Esophagus (tissue), 2 donors: ENCODE data around the gene APOM. TPM values are rescaled to one million over a fixed set of nuclear protein-coding genes. Genes with fewer than 3 reads are reported as not detected.
A peak's percentile ranks its signal among the peaks of the same experiment; 100 is the strongest.

ENCODE experiments used
- H3K27ac ChIP-seq, 2 donors: one replicate each; pipeline ENCODE4 v1.5.1; 2013; ENCODE audit warnings: low read depth in 2 of 2, mild to moderate bottlenecking in 2 of 2, inconsistent platforms in 1 of 2, low read length in 1 of 2, moderate library complexity in 1 of 2
- H3K27me3 ChIP-seq, 2 donors: one replicate each; pipeline ENCODE4 v1.6.1; 2013; ENCODE audit warnings: low read length in 2 of 2, control low read depth in 1 of 2, mild to moderate bottlenecking in 1 of 2; ENCODE audit not compliant: insufficient read depth in 2 of 2, control insufficient read depth in 1 of 2
- H3K36me3 ChIP-seq, 2 donors: one replicate each; pipeline ENCODE4 v1.6.1; 2013; ENCODE audit warnings: low read length in 1 of 2; ENCODE audit not compliant: control insufficient read depth in 2 of 2, insufficient read depth in 2 of 2
- H3K4me1 ChIP-seq, 2 donors: one replicate each; pipeline ENCODE4 v1.6.1; 2013; ENCODE audit warnings: low read length in 1 of 2; ENCODE audit not compliant: control insufficient read depth in 2 of 2, insufficient read depth in 2 of 2
- H3K4me3 ChIP-seq, 2 donors: one replicate each; pipeline ENCODE4 v1.5.1; 2013; ENCODE audit warnings: low read length in 2 of 2, mild to moderate bottlenecking in 2 of 2, low read depth in 1 of 2, moderate library complexity in 1 of 2
- H3K9me3 ChIP-seq, 2 donors: one replicate each; pipeline ENCODE4 v1.6.1; 2013; ENCODE audit warnings: mild to moderate bottlenecking in 2 of 2, low read depth in 1 of 2, low read length in 1 of 2, moderate library complexity in 1 of 2; ENCODE audit not compliant: control insufficient read depth in 2 of 2, insufficient read depth in 1 of 2
- WGBS, 2 donors: extraction: QIAGEN DNeasy Blood & Tissue Kit; methylation state at CpG; one replicate each; pipeline ENCODE4 v1.1.7; 2013; 5-methylcytosine and 5-hydroxymethylcytosine counted together
- polyA plus RNA-seq, 2 donors: library from polyadenylated mRNA; stranded (reverse); fragments of 200-250 nt; gene quantifications; one replicate each; pipeline ENCODE4 v1.2.3, GENCODE V29; 2013
- donor health status: healthy with polysubstance abuse.
- donor health status: Bipolar disorder and iron deficiency.

Gene APOM
- polyA plus RNA-seq, 2 donors = 4.3 to 6.0 TPM

- H3K4me1 ChIP-seq = peaks cover 15 to 24% of the 10 kb centered on the region in 2 donors
- no peak overlapping the region for H3K4me3 ChIP-seq
- WGBS, 2 donors = 85 to 90% methylated on average over 12 of the region's 12 CpGs
- no peaks in the 10 kb centered on the region for H3K9me3 ChIP-seq
- peaks cover 0 to 12% of the 10 kb centered on the region in 2 donors for H3K36me3 ChIP-seq
- peak overlapping the region in 1 of 2 donors; percentile 29 for H3K27ac ChIP-seq
- H3K27me3 ChIP-seq = no peaks in the 10 kb centered on the region
Observed at GRCh38 chr6:31662124-31662723, 6.5 kb downstream of the APOM start.

- H3K27ac ChIP-seq = peak overlapping the region; percentile 99 to 100
- peaks cover 4 to 16% of the 10 kb centered on the region in 2 donors for H3K36me3 ChIP-seq
- H3K9me3 ChIP-seq = no peaks in the 10 kb centered on the region
- H3K4me3 ChIP-seq = peak overlapping the region in 1 of 2 donors; percentile 98
- WGBS, 2 donors = 48 to 51% methylated on average over 9 of the region's 9 CpGs
- H3K27me3 ChIP-seq = no peaks in the 10 kb centered on the region
- peaks cover 13 to 25% of the 10 kb centered on the region in 2 donors for H3K4me1 ChIP-seq
Observed at GRCh38 chr6:31663126-31663960, 7.6 kb downstream of the APOM start.

GRCh38 chr6:31663961-31664789 is 8.5 kb downstream of the APOM start:
- H3K36me3 ChIP-seq = peaks cover 11 to 22% of the 10 kb centered on the region in 2 donors

GRCh38 chr6:31664790-31665500 is 9.3 kb downstream of the APOM start, which contains the start of gene GPANK1:
TSS of gene GPANK1 (minus strand) at chr6:31664997. CDS start at chr6:31664478, 519 bp downstream.
- Histone ChIP-seq H3K36me3 (peaks cover 19 to 28% of the 10 kb centered on the region in 2 donors), H3K27me3 (no peaks in the 10 kb centered on the region), H3K27ac (peak within 1 kb of the TSS; percentile 99 to 100), H3K4me3 (peak within 1 kb of the TSS; percentile 95 to 98), H3K4me1 (peaks cover 5 to 15% of the 10 kb centered on the region in 2 donors), H3K9me3 (no peaks in the 10 kb centered on the region)
- 0% methylated on average over 39 of the region's 39 CpGs for WGBS, 2 donors

More at GRCh38 chr6:31663961-31664789, 8.5 kb downstream of the APOM start:
- Histone ChIP-seq H3K4me3 (peak overlapping the region; percentile 95 to 98), H3K27me3 (no peaks in the 10 kb centered on the region), H3K9me3 (no peaks in the 10 kb centered on the region), H3K4me1 (peaks cover 10 to 21% of the 10 kb centered on the region in 2 donors), H3K27ac (peak overlapping the region; percentile 99 to 100)
- 11 to 15% methylated on average over 17 of the region's 17 CpGs for WGBS, 2 donors

GRCh38 chr6:31665501-31666336 is 10.0 kb downstream of the APOM start, which contains the start of gene CSNK2B:
TSS of gene CSNK2B (plus strand) at chr6:31666080. CDS start at chr6:31666832, 752 bp downstream.
- Histone ChIP-seq H3K36me3 (peaks cover 23 to 33% of the 10 kb centered on the region in 2 donors), H3K4me3 (peak within 1 kb of the TSS; percentile 95 to 98), H3K9me3 (no peaks in the 10 kb centered on the region), H3K27ac (peak within 1 kb of the TSS; percentile 99 to 100), H3K4me1 (peaks cover 5 to 15% of the 10 kb centered on the region in 2 donors), H3K27me3 (no peaks in the 10 kb centered on the region)
- WGBS, 2 donors = 0% methylated on average over 63 of the region's 63 CpGs

- H3K9me3 ChIP-seq = no peaks in the 10 kb centered on the region
- H3K36me3 ChIP-seq = peaks cover 28 to 40% of the 10 kb centered on the region in 2 donors
- H3K27me3 ChIP-seq = no peaks in the 10 kb centered on the region
- peak overlapping the region; percentile 99 to 100 for H3K27ac ChIP-seq
- peaks cover 5 to 15% of the 10 kb centered on the region in 2 donors for H3K4me1 ChIP-seq
- peak overlapping the region; percentile 95 to 98 for H3K4me3 ChIP-seq
- 3% methylated on average over 15 of the region's 15 CpGs for WGBS, 2 donors
Observed at GRCh38 chr6:31666337-31666965, 10.8 kb downstream of the APOM start.

- H3K4me3 ChIP-seq = no peak within 1 kb of the TSS
- no peaks in the 10 kb centered on the region for H3K27me3 ChIP-seq
- H3K4me1 ChIP-seq = peaks cover 2 to 7% of the 10 kb centered on the region in 2 donors
- 84 to 87% methylated on average over 8 of the region's 8 CpGs for WGBS, 2 donors
- H3K36me3 ChIP-seq = peaks cover 28 to 45% of the 10 kb centered on the region in 2 donors
- no peak within 1 kb of the TSS for H3K27ac ChIP-seq
- H3K9me3 ChIP-seq = no peaks in the 10 kb centered on the region
Observed at GRCh38 chr6:31669676-31670075, 14.0 kb downstream of the APOM start, which contains the start of gene LY6G5B. TSS of gene LY6G5B (plus strand) at chr6:31669976. CDS start at chr6:31670951, 975 bp downstream.
